A673 (cell line): ENCODE data around the gene SAG. TPM values are rescaled to one million over a fixed set of nuclear protein-coding genes. Genes with fewer than 3 reads are reported as not detected.

Experiments used
- BruUV-seq: library from RNA; stranded (reverse); fragments of 400-500 nt; replicated peaks from 2 replicates; lab custom pipeline; 2021; lab: Mats Ljungman, UMichigan
- CTCF ChIA-PET: fragments of 300-600 bp; sonication (Branson Sonifier 250); formaldehyde crosslinking; loops from one replicate; lab custom pipeline; 2022; ENCODE audit warnings: antibody characterized with exemption; lab: Charles Lee
- POLR2A ChIA-PET: fragments of 300-600 bp; sonication (Branson Sonifier 250); formaldehyde crosslinking; loops from one replicate; lab custom pipeline; 2022; ENCODE audit warnings: antibody characterized with exemption; ENCODE audit not compliant: low non-redundant PET; lab: Charles Lee
- DNase-seq: peaks from one replicate; pipeline ENCODE4 v3.0.0-alpha.2; 2015; ENCODE audit warnings: low spot score
- H3K27ac ChIP-seq: fragments of 200-600 bp; sonication (generic); 2 replicates; pipeline ENCODE4 v1.5.1; 2016; ENCODE audit warnings: mixed run types, low read depth, mild to moderate bottlenecking, mixed read lengths, antibody characterized with exemption, low read length; ENCODE audit not compliant: poor library complexity, severe bottlenecking
- H3K27me3 ChIP-seq: fragments of 200-600 bp; sonication (generic); replicated peaks from 2 replicates; pipeline ENCODE4 v1.6.1; 2017; ENCODE audit warnings: mixed run types, low read depth, mild to moderate bottlenecking, mixed read lengths, antibody characterized with exemption, low read length; ENCODE audit not compliant: insufficient read depth, poor library complexity
- H3K36me3 ChIP-seq: fragments of 200-600 bp; sonication (generic); 2 replicates; pipeline ENCODE4 v1.6.1; 2016; ENCODE audit warnings: mixed run types, mild to moderate bottlenecking, mixed read lengths, antibody characterized with exemption, low read length; ENCODE audit not compliant: insufficient read depth, poor library complexity, severe bottlenecking
- H3K4me1 ChIP-seq: fragments of 200-600 bp; sonication (generic); 2 replicates; pipeline ENCODE4 v1.6.1; 2017; ENCODE audit warnings: mixed run types, mild to moderate bottlenecking, mixed read lengths, antibody characterized with exemption, low read length; ENCODE audit not compliant: insufficient read depth, poor library complexity, severe bottlenecking
- H3K4me3 ChIP-seq: fragments of 200-600 bp; sonication (generic); 2 replicates; pipeline ENCODE4 v1.5.1; 2016; ENCODE audit warnings: low read depth, mixed run types, mild to moderate bottlenecking, mixed read lengths, low read length; ENCODE audit not compliant: poor library complexity, severe bottlenecking
- H3K9me3 ChIP-seq: fragments of 200-600 bp; sonication (generic); 2 replicates; pipeline ENCODE4 v1.6.1; 2016; ENCODE audit warnings: mixed run types, low read depth, mild to moderate bottlenecking, mixed read lengths, antibody characterized with exemption, low read length; ENCODE audit not compliant: poor library complexity, severe bottlenecking
- CTCF ChIP-seq: fragments of 300-800, 200-600 bp; sonication (generic); conservative IDR thresholded peaks from 2 replicates; pipeline ENCODE4 v1.5.1; 2017; ENCODE audit warnings: low read depth, mild to moderate bottlenecking, antibody characterized with exemption, low read length, moderate library complexity, mixed read lengths
- EZH2 ChIP-seq: fragments of 200-600 bp; sonication (generic); IDR thresholded peaks from 2 replicates; pipeline ENCODE4 v1.6.1; 2017; ENCODE audit warnings: borderline replicate concordance, low read depth, mild to moderate bottlenecking, mixed read lengths, antibody characterized with exemption, low read length; ENCODE audit not compliant: poor library complexity, severe bottlenecking
- intact Hi-C: fragments of 100-400 bp; cut with micrococcal nuclease; formaldehyde crosslinking; loops from one replicate; pipeline ENCODE4 v1.10.0; 2022; ENCODE audit not compliant: unreplicated experiment
- total RNA-seq: library from RNA; stranded (reverse); gene quantifications from 2 replicates; pipeline ENCODE4 v1.2.3, GENCODE V29; 2021

The SAG gene
- total RNA-seq, 1 experiment from 2014 or later = 1.3 TPM

- intact Hi-C loops = no loop called here
- peaks cover 78% of the 10 kb centered on the region for H3K36me3 ChIP-seq
- BruUV-seq = no TSS peak
- no peaks in the 10 kb centered on the region for H3K9me3 ChIP-seq
- H3K27me3 ChIP-seq = no peaks in the 10 kb centered on the region
- no peak overlapping the region for H3K4me3 ChIP-seq
- no peaks in the 10 kb centered on the region for H3K4me1 ChIP-seq
- ChIA-PET CTCF (no interaction called here), POLR2A (no interaction called here)
- TF ChIP-seq CTCF (no peak), EZH2 (no peak)
- DNase-seq = no peak
- H3K27ac ChIP-seq = no peak overlapping the region
Measured at GRCh38 chr2:233260661-233261060, 47.0 kb upstream of the SAG start.

GRCh38 chr2:233261819-233262555 lies 45.6 kb upstream of the SAG start:
- Histone ChIP-seq H3K27ac (no peak overlapping the region), H3K4me1 (no peaks in the 10 kb centered on the region), H3K4me3 (no peak overlapping the region), H3K36me3 (peaks cover 78% of the 10 kb centered on the region), H3K27me3 (no peaks in the 10 kb centered on the region), H3K9me3 (no peaks in the 10 kb centered on the region)
- intact Hi-C loops = no loop called here
- no TSS peak for BruUV-seq
- no peak for TF ChIP-seq CTCF
- TF ChIP-seq EZH2 = no peak
- CTCF ChIA-PET = no interaction called here
- POLR2A ChIA-PET = no interaction called here
- DNase-seq = no peak

GRCh38 chr2:233262562-233262961 lies 45.1 kb upstream of the SAG start:
- no peaks in the 10 kb centered on the region for H3K9me3 ChIP-seq
- ChIA-PET POLR2A (no interaction called here), CTCF (no interaction called here)
- intact Hi-C loops = no loop called here
- no peak overlapping the region for H3K27ac ChIP-seq
- H3K4me3 ChIP-seq = no peak overlapping the region
- no peaks in the 10 kb centered on the region for H3K27me3 ChIP-seq
- TF ChIP-seq CTCF (no peak), EZH2 (no peak)
- H3K36me3 ChIP-seq = peaks cover 78% of the 10 kb centered on the region
- H3K4me1 ChIP-seq = no peaks in the 10 kb centered on the region
- no TSS peak for BruUV-seq
- DNase-seq = no peak
